Measurements from ENCODE around the gene KSR1.
"Not testable (repeated sequence)": the region's sequence is repeated elsewhere in the genome, so short reads cannot be mapped to it uniquely, and the experiment has no call there.

The KSR1 gene

DNA sequence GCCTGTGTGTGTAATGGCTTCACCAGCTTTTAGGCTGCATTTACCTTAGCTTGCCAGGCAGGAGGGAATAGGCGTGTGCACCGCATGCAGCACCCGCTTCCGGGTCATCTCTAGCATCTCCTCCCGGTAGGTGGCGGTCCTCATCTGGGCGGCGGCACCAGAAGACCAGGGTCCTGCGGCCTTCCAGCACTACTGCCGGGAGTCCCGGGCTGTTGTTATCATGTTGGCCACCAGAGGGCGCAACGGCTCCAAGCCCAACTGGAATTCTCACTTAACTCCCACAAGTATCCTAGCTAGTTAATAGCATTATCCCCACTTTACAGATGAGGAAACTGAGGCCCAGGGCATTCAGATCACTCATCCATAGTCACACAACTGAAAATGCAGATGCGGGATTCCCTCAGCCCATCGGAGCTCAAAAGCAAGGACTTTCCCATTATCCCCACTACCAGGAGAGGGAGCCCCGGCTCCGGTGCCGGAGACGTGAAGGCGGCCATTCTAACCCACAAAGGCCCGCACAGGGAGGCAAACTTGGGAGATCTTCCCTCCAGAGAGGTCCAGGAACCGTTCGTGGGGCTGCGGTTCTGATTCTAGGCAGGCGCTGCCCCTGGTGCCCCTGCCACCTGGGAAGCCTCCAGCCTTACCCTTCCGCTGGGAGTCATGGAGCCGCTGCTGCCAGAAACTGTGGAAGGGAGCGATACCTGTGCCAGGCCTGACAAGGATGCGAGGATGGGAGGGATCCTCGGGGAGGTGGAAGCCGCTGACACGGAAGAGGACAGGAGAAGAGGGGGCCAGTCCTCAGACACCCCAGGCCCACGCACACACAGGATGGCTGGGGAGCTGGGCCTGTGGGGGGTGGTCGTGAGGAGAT lies 198.6 kb downstream of the KSR1 start:
- DNase-seq (ENCODE audit: low read depth, low spot score) = no peak

GRCh38 chr17:27655525-27656111 lies 199.4 kb downstream of the KSR1 start:
- DNase-seq (ENCODE audit: low read depth, low spot score) = not testable (repeated sequence)

DNA sequence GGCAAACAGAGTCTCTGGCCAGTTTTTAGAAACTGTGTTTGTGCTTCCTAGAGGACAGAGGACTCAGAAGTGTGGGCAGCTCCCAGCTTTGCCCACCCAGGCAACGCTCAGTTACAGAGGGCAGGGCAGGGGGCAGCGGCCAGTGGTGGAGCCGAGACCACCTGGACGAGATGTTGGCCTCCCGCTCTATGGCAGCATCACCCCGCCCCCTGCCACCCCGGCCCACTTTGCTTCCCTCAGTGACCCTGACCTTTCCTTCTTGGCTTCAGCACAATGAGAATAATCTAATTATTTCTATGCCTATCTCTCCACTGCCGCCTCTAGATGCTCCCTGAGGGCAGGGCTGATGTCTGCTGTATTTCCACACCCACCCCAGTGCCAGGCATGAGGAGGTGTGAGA lies 200.4 kb downstream of the KSR1 start:
- not testable (repeated sequence) for DNase-seq (ENCODE audit: low read depth, low spot score)

GRCh38 chr17:27657620-27658019 lies 201.4 kb downstream of the KSR1 start:
- DNase-seq (ENCODE audit: low read depth, low spot score) = no peak

DNA sequence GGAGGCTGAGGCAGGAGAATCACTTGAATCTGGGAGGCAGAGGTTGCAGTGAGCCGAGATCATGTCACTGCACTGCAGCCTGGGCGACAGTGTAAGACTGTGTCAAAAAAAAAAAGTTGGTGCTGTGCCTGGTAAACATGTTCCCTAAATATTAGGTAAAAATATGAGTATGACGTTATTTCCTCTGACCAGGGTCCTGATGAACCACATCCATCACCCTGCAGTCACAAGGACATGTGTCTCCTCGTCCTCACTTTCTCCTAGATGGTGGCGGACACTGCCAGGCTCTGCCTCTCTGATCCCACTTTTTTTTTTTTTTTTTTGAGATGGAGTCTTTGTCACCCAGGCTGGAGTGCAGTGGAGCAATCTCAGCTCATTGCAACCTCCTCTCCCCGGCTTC lies 203.4 kb downstream of the KSR1 start:
- DNase-seq (ENCODE audit: low read depth, low spot score) = no peak

GRCh38 chr17:27660436-27660835 lies 204.2 kb downstream of the KSR1 start:
- DNase-seq (ENCODE audit: low read depth, low spot score) = no peak

DNA sequence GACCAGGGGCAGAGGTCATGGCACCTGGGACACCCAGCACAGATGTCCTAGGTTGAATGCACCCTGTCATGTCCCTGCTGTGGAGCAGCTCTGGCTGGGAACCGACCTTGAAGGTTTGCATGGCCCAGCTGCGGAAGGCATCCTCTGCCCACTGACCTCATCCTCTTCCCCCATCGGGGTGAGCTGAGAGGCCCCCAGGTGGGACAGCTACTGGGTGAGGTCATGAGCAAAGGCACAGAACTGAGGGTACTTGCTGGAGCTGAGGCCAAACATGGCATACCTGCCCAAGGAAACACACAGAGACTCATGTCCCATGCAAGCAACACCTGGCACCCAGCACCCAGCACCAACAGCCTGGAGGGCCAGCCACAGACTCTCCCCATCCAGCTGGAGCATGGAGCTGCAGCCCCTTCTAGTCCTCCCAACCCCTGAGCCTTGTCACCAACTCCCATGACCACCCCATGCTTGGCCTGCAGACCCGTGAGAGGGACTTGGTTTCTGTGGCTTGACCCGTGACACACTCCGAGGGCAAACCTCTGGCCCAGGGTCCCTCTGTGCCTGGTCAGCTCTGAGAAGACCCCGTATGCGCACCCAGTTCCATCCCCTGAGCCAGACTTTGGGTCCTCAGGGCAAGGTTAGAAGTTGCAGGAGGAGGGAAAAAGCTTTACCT lies 207.8 kb downstream of the KSR1 start:
- DNase-seq (ENCODE audit: low read depth, low spot score) = no peak

DNA sequence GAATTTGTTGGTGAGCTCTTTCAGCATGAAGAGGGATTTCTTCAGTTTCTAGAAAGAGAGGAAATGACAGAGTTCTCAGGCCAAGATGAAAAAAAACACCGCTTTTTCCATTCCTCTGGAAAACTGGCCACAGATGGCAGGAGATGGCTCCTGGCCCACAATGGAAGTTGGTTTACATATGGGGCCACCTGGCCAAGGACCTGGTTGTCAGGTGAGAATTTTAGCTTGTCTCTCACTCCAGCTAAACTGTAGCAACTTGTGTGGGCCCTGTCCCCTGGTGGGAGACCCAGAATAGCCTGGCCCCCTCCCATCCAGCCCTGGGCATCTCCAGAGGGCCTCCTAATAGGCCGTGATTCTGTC lies 208.3 kb downstream of the KSR1 start:
- DNase-seq (ENCODE audit: low read depth, low spot score) = no peak

GRCh38 chr17:27665549-27665948 lies 209.3 kb downstream of the KSR1 start:
- DNase-seq (ENCODE audit: low read depth, low spot score) = no peak

DNA sequence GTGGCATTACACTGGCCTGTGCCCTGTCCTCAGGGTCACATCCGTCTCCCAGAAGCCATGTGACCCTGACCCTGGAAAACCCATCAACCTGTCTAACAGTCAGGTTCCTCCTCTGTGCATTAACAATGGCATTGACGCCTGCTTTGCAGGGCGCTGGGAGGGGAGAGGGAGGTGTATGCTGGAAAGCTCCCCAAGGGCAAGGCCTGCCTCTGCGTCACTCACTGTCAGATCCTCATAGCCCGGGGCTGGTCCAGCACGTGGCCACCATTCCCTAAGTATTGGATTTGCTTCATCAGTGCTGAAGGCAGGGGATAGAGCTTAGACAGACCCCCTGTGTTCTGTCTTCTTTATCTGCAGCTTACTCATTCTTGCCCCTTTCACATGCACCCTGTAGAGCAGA lies 210.0 kb downstream of the KSR1 start:
- DNase-seq (ENCODE audit: low read depth, low spot score) = not testable (repeated sequence)

GRCh38 chr17:27666831-27667560 lies 210.7 kb downstream of the KSR1 start:
- DNase-seq (ENCODE audit: low read depth, low spot score) = no peak

DNA sequence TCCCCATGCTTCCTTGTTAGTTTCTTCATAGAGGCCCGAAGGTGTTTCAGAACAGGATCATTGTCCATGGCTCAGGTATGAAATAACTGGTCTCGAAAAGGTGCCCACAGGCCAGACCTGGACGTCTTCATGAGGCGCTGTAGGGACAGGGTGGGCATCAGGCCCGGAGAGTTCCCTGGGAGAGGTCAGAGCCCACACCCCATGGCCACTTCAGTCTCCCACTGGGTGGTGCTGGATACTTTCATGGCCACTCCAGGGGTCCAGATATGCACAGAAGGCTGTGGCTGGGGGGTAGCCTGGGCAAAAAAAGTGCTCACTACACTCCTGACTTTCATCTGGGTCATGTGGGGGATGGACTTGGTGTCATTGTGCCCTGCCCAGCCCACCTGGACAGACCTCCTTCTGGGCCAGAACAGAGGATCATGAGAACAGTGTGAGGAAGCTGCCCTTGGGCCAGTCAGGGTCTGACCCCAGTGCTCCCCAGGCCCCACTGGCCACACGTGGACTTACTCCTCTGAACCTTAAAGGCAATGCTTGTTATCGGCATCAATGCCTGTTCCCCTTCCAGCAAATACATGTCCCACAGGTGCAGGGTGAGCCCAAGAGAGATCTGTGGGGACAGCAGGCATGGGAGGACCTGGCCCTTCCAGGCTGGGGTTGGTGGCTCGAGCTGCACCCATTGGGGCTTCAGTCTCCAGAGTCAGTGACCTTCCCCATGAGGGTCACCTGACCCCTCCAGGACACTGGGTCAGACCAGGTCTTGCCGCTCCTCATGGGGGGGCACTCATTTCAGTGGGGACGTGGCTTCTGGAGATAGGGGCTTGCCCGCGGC lies 211.6 kb downstream of the KSR1 start:
- DNase-seq (ENCODE audit: low read depth, low spot score) = no peak

DNA sequence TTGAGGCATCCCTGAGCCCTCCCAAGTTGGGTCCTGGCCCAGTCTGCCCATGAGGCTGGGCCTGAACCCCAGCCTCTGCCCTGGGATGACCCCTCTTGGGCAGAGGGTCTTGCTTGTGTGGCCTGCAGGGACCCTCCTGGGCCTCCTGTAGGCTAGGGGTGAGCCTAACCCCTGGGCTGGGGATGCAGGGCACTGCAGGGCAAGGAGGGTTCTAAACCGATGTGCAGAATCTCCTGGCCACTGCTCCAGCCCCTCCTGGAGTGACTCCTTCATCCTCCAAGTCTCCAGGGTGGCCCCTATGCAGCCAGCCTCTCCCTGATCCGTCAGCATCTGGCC lies 212.2 kb downstream of the KSR1 start:
- DNase-seq (ENCODE audit: low read depth, low spot score) = no peak

DNA sequence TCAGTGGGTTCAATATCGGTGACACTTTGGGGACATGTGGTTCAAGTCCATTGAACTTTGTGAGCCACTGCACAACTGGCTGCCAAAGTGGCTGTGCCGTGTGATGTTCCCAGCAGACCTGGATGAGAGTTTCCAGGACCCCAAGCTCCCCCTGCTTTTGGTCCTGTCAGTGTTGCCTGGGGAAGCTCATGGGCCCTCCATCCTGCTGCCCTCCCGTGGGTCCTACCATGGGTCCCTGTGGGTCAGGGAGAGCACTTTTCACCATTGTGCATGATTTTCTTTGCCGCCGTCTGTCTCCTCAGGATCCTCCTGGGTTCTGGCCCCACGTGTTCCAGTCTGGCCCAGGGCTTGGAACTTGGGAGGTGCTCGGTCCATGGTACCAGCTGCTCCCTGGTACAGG lies 212.9 kb downstream of the KSR1 start:
- no peak for DNase-seq (ENCODE audit: low read depth, low spot score)

- DNase-seq (ENCODE audit: low read depth, low spot score) = no peak
These were observed 213.6 kb downstream of the KSR1 start for GRCh38 chr17:27669850-27670249.

GRCh38 chr17:27670791-27671590 lies 214.7 kb downstream of the KSR1 start:
- DNase-seq (ENCODE audit: low read depth, low spot score) = no peak

DNA sequence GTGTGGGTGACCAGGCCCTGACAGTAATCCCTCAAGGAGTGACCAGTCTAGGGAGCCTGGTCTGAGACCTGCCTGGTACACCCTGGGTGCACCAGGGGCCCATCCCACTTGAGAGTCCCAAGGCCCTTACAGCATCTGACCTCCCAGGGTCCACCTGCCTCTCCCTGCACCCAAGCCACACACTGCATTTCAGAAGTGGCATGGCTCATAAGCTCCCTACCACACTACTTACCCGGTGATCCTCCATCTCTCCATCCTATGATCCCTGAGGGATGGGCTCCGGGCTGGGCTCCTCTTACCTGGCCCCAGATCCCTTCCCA lies 215.3 kb downstream of the KSR1 start:
- no peak for DNase-seq (ENCODE audit: low read depth, low spot score)

DNA sequence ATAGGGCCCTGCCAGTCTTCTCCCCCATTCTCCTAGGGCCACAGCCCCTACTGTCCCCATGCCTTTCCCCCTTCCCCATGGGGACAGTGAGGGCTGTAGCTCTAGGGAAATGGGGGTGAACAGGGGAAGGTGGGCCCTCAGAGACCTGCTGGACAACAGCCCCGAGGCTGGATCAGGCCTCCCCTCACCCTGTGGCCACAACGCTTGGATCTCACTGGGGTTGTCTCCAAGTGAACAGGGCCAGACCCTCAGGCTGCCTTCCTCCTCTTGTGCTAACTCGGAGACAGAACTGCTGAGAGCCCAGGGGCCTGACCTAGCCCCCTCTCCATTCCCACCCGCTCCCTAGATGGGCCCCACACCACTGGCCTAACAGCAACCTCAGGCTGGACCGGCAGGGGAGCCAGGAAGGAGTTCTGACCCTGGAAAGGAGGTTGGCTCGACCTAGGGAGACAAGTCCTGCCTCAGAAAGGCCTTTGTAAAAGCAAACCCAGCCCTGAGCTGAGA lies 215.8 kb downstream of the KSR1 start:
- DNase-seq (ENCODE audit: low read depth, low spot score) = not testable (repeated sequence)

- no peak for DNase-seq (ENCODE audit: low read depth, low spot score)
These were observed 218.1 kb downstream of the KSR1 start for GRCh38 chr17:27674335-27674734.
